Endodermal cell (in vitro differentiated cells): ENCODE measurements around the gene SLC35G3. TPM values are rescaled to one million over a fixed set of nuclear protein-coding genes. Genes with fewer than 3 reads are reported as not detected.

Experiments
- DNase-seq: peaks from one replicate; pipeline ENCODE4 v3.0.0-alpha.2; 2017
- H3K27ac ChIP-seq: 2 replicates; pipeline ENCODE4 v1.5.1; 2013; ENCODE audit warnings: mild to moderate bottlenecking, low read depth, low read length, moderate library complexity
- H3K27me3 ChIP-seq: 2 replicates; pipeline ENCODE4 v1.6.1; 2013; ENCODE audit warnings: mild to moderate bottlenecking, low read length, moderate library complexity; ENCODE audit not compliant: insufficient read depth, control insufficient read depth, poor library complexity, severe bottlenecking
- H3K36me3 ChIP-seq: 2 replicates; pipeline ENCODE4 v1.7.0; 2013; ENCODE audit warnings: mild to moderate bottlenecking, low read length, moderate library complexity; ENCODE audit not compliant: control insufficient read depth, insufficient read depth
- H3K4me1 ChIP-seq: one replicate; pipeline ENCODE4 v1.7.0; 2013; ENCODE audit warnings: low read length; ENCODE audit not compliant: control insufficient read depth, insufficient read depth
- H3K4me3 ChIP-seq: 2 replicates; pipeline ENCODE4 v1.5.1; 2013; ENCODE audit warnings: mild to moderate bottlenecking, low read length, moderate library complexity
- H3K9ac ChIP-seq: 2 replicates; pipeline ENCODE4 v1.6.1; 2013; ENCODE audit warnings: mild to moderate bottlenecking, low read length, moderate library complexity; ENCODE audit not compliant: poor library complexity, severe bottlenecking; ENCODE audit errors: extremely low read depth
- H3K9me3 ChIP-seq: 2 replicates; pipeline ENCODE4 v1.6.1; 2013; ENCODE audit warnings: mild to moderate bottlenecking, low read length, moderate library complexity; ENCODE audit not compliant: control insufficient read depth
- H3K27ac Mint-ChIP-seq: 2 replicates; pipeline ENCODE4 v1.8.0; 2020; ENCODE audit warnings: mixed read lengths
- H3K27me3 Mint-ChIP-seq: 2 replicates; pipeline ENCODE4 v1.8.0; 2021; ENCODE audit warnings: mild to moderate bottlenecking, mixed read lengths; ENCODE audit not compliant: insufficient read depth
- H3K36me3 Mint-ChIP-seq: 2 replicates; pipeline ENCODE4 v1.8.0; 2020; ENCODE audit warnings: low read depth, mixed read lengths
- H3K4me1 Mint-ChIP-seq: 2 replicates; pipeline ENCODE4 v1.8.0; 2020; ENCODE audit warnings: mixed read lengths
- H3K4me3 Mint-ChIP-seq: 2 replicates; pipeline ENCODE4 v1.8.0; 2020; ENCODE audit warnings: mild to moderate bottlenecking, moderate library complexity, mixed read lengths
- H3K9me3 Mint-ChIP-seq: 2 replicates; pipeline ENCODE4 v1.8.0; 2020; ENCODE audit warnings: mild to moderate bottlenecking, mixed read lengths
- WGBS, 2 experiments: methylation state at CpG; one replicate each; pipeline versions ENCODE4 v1.1.5 to v1.1.7; 2013; ENCODE audit warnings: missing lambda C conversion rate in 2 of 2, mixed read lengths in 1 of 2; ENCODE audit not compliant: insufficient coverage in 1 of 2, insufficient read length in 1 of 2; 5-methylcytosine and 5-hydroxymethylcytosine counted together
- total RNA-seq, 2 donors: library from RNA; stranded (reverse); fragmentation: NEBNext Ultra II Directional in 1 of 2; extraction: Animal tissue kit (Norgen Biotek cat#: 25700) in 1 of 2; gene quantifications; 2 replicates in 1 of 2; 3 replicates in 1 of 2; pipeline ENCODE4 v1.2.1, GENCODE V29; 2021
- TF ChIP-seq, protein P1 (sequence below): fragments of 200-600 bp; sonication (generic); conservative IDR thresholded peaks from 2 replicates; pipeline ENCODE4 v1.5.0; 2021; ENCODE audit warnings: antibody characterized with exemption, mild to moderate bottlenecking

The SLC35G3 gene
- total RNA-seq, 2 donors from 2014 or later: not detected

- H3K4me3 ChIP-seq: no peak overlapping the region
- Mint-ChIP-seq H3K36me3 (no peaks in the 10 kb centered on the region), H3K9me3 (peaks cover 21% of the 10 kb centered on the region), H3K4me3 (no peak overlapping the region), H3K27me3 (no peaks in the 10 kb centered on the region), H3K27ac (no peak overlapping the region), H3K4me1 (no peaks in the 10 kb centered on the region)
- H3K36me3 ChIP-seq: no peaks in the 10 kb centered on the region
- TF ChIP-seq, protein P1, sequence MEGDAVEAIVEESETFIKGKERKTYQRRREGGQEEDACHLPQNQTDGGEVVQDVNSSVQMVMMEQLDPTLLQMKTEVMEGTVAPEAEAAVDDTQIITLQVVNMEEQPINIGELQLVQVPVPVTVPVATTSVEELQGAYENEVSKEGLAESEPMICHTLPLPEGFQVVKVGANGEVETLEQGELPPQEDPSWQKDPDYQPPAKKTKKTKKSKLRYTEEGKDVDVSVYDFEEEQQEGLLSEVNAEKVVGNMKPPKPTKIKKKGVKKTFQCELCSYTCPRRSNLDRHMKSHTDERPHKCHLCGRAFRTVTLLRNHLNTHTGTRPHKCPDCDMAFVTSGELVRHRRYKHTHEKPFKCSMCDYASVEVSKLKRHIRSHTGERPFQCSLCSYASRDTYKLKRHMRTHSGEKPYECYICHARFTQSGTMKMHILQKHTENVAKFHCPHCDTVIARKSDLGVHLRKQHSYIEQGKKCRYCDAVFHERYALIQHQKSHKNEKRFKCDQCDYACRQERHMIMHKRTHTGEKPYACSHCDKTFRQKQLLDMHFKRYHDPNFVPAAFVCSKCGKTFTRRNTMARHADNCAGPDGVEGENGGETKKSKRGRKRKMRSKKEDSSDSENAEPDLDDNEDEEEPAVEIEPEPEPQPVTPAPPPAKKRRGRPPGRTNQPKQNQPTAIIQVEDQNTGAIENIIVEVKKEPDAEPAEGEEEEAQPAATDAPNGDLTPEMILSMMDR: no peak
- DNase-seq: no peak
- H3K4me1 ChIP-seq: no peaks in the 10 kb centered on the region
- 87 to 92% methylated on average over 11 of the region's 11 CpGs for WGBS, 2 experiments
- H3K9ac ChIP-seq: no peak overlapping the region
- H3K27ac ChIP-seq: no peak overlapping the region
- H3K9me3 ChIP-seq: peaks cover 2% of the 10 kb centered on the region
- peaks cover 8% of the 10 kb centered on the region for H3K27me3 ChIP-seq
Measured at GRCh38 chr17:35191001-35191695, 3.0 kb downstream of the SLC35G3 start.

DNA sequence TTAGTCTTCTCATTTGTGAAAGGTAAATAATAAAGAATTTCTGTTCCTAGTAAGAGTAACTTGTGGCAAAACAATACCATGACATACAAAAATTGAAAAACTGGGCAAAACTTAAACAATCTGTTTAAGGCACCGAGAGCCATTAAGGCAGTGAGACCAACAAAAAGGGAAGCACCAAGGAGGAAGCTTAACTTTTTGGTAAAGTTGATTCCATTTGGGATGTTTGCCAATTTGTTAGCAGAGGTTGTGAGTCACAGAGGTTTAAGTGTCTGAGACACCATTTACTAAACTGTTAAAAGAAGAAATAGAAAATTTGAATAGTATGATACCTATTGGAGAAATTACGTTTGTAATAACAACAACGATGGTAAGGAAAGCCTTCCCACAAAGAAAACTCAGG lies 4.9 kb downstream of the SLC35G3 start:
- no peaks in the 10 kb centered on the region for H3K9me3 ChIP-seq
- H3K4me1 ChIP-seq: no peaks in the 10 kb centered on the region
- peaks cover 8% of the 10 kb centered on the region for H3K27me3 ChIP-seq
- 86 to 96% methylated on average over 3 of the region's 3 CpGs for WGBS, 2 experiments
- H3K9ac ChIP-seq: no peak overlapping the region
- no peak overlapping the region for H3K27ac ChIP-seq
- no peak for DNase-seq
- H3K36me3 Mint-ChIP-seq: no peaks in the 10 kb centered on the region
- no peaks in the 10 kb centered on the region for H3K36me3 ChIP-seq
- no peak overlapping the region for H3K27ac Mint-ChIP-seq
- no peak overlapping the region for H3K4me3 ChIP-seq
- peaks cover 8% of the 10 kb centered on the region for H3K9me3 Mint-ChIP-seq
- no peaks in the 10 kb centered on the region for H3K27me3 Mint-ChIP-seq
- TF ChIP-seq, protein P1: no peak
- no peak overlapping the region for H3K4me3 Mint-ChIP-seq
- no peaks in the 10 kb centered on the region for H3K4me1 Mint-ChIP-seq

DNA sequence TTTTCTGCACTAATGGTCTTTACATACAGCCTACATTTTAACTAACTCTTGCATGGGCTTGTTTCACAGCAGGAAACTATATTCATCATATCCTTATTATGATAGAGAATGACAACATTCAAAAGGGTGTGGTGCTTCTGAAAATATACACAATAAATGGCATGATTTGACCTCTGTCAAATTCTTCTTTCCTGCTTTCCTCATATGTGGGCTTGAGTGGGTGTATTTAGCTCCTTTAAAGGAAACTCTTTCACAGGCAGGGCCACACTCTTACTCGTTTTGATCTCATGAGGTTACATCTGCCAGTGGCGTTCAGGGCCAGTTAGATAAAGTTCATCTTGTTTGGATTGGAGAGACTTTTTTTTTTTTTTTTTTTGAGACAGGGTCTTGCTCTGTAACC lies 6.1 kb downstream of the SLC35G3 start:
- H3K4me3 Mint-ChIP-seq: no peak overlapping the region
- H3K9me3 ChIP-seq: no peaks in the 10 kb centered on the region
- no peak overlapping the region for H3K9ac ChIP-seq
- H3K4me3 ChIP-seq: no peak overlapping the region
- no peaks in the 10 kb centered on the region for H3K36me3 Mint-ChIP-seq
- peaks cover 8% of the 10 kb centered on the region for H3K27me3 ChIP-seq
- H3K4me1 Mint-ChIP-seq: no peaks in the 10 kb centered on the region
- DNase-seq: no peak
- no peak overlapping the region for H3K27ac Mint-ChIP-seq
- TF ChIP-seq, protein P1: no peak
- H3K36me3 ChIP-seq: no peaks in the 10 kb centered on the region
- no peaks in the 10 kb centered on the region for H3K4me1 ChIP-seq
- H3K27me3 Mint-ChIP-seq: no peaks in the 10 kb centered on the region
- H3K9me3 Mint-ChIP-seq: peaks cover 2% of the 10 kb centered on the region
- 80 to 89% methylated on average over 1 to 2 of the region's 2 CpGs for WGBS, 2 experiments
- no peak overlapping the region for H3K27ac ChIP-seq
